GM12873 (cell line): ENCODE results near the gene ADAT1.

Experiments
- TF ChIP-seq, protein P1 (sequence below): IDR thresholded peaks from 2 replicates; pipeline ENCODE4 v1.5.1; 2012; ENCODE audit warnings: low read depth, mild to moderate bottlenecking, moderate library complexity, low read length, control low read depth; ENCODE audit not compliant: insufficient read depth; ENCODE audit errors: missing control alignments

ADAT1 gene

DNA sequence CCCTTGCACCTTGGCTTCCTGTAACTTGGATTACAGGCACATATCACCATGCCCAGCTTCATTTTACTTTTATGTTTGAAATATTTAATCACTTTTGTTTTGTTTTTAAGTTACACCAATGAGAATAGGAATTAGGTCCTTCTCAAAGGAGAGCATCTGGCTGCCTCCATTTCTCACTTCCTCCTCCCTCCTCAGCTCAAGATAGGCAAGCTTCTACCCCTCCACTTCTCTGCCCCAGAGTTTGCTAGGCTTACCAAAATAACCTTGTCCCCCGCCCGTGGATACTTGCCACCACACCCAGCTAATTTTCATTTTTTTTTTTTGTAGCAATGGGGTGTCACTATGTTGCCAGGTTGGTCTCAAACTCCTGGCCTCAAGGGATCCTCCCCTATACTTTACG lies 39.0 kb downstream of the ADAT1 start:
- TF ChIP-seq, protein P1, sequence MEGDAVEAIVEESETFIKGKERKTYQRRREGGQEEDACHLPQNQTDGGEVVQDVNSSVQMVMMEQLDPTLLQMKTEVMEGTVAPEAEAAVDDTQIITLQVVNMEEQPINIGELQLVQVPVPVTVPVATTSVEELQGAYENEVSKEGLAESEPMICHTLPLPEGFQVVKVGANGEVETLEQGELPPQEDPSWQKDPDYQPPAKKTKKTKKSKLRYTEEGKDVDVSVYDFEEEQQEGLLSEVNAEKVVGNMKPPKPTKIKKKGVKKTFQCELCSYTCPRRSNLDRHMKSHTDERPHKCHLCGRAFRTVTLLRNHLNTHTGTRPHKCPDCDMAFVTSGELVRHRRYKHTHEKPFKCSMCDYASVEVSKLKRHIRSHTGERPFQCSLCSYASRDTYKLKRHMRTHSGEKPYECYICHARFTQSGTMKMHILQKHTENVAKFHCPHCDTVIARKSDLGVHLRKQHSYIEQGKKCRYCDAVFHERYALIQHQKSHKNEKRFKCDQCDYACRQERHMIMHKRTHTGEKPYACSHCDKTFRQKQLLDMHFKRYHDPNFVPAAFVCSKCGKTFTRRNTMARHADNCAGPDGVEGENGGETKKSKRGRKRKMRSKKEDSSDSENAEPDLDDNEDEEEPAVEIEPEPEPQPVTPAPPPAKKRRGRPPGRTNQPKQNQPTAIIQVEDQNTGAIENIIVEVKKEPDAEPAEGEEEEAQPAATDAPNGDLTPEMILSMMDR: no peak

DNA sequence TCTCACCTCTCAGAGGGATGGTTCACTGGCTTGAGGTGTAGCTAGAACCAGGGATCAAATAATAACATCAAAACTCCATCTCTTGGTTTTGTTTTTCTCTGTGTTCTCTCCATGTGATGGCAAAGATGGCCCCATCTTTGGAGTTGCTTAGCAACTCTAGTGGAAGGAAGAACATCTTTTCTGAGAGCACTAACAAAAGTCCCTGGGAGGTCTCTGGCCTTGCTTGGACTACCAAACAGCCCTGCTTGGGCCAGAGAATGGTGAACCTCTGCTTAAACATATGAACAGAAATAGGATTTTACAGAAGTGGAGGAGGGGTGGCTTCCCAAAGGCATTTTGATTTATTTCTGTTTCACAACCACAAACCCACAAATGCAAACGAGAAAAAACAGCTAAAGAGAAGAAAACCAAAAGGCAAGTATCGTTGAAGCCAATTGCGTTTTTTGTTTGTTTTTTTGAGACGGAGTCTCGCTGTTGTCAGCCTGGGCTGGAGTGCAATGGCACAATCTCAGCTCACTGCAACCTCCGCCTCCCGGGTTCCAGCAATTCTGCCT lies 43.7 kb downstream of the ADAT1 start:
- TF ChIP-seq, protein P1: no peak

DNA sequence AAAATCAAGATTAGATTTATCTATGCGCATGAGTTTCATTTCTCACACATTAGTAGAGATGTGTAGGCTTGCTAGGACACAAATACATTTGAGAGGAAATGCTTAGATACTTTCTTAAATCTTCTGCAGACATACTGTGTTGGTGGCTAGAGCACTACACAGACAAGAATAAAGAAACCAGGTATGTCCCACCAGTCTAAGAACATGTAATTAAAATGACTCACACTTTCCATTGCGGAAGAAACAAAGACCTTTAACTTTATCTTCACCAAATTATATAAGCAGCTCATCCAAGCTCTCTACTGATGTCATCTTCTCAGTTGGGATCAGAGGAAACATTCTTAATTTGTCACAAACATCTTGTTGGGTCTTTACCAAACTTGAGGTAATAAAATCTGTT lies 44.4 kb downstream of the ADAT1 start:
- TF ChIP-seq, protein P1: no peak

DNA sequence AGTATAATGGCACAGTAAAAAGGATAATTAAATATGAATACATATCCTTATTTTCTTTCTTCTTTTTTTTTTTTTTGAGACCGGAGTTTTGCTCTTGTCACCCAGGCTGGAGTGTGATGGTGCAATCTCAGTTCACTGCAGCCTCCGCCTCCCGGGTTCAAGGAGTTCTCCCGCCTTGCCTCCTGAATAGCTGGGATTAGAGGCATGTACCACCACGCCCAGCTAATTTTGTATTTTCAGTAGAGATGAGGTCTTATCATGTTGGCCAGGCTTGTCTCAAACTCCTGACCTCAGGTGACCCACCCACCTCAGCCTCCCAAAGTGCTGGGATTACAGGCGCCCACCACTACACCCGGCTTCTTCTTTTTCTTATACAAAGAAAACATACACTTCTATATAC lies 44.9 kb downstream of the ADAT1 start:
- TF ChIP-seq, protein P1: no peak

DNA sequence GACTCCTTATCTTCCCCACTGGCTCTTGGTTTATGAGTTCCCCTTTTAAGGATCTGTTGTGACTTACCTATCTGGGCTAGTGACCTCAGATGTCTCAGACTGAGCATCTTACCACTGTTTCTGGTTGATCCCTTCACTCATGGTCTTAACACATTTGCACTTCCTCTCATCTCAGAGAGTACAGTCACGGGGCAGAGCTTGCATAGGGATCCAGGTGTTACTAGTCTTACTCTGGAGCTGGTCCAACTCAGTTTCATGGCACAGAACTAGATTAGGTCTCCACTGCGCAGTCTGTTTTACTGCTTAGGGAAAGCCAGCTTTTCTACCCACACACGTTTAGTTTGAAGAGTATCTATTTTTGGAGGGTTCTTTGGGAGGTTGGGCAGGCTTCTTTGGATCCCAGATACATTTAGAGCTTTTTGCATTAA lies 46.7 kb downstream of the ADAT1 start:
- TF ChIP-seq, protein P1: no peak

DNA sequence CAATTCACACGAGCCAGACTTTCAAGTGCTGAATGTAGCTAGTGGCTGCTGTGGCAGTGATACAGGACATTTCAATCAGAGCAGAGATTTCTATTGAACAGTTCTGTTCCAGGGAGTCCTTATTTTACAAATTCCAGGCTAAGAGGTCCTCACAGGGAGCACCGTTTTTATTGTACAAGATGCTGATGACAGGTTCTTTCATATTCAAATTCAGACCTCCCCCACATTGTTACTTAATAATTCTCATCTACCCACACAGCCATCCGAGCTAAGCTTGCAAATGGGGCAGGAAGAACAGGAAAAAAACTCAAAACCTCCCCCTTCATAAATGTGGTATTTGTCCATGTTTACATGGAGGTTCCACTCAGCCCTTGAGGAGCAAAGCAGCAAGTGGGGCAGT lies 47.1 kb downstream of the ADAT1 start:
- TF ChIP-seq, protein P1: no peak

DNA sequence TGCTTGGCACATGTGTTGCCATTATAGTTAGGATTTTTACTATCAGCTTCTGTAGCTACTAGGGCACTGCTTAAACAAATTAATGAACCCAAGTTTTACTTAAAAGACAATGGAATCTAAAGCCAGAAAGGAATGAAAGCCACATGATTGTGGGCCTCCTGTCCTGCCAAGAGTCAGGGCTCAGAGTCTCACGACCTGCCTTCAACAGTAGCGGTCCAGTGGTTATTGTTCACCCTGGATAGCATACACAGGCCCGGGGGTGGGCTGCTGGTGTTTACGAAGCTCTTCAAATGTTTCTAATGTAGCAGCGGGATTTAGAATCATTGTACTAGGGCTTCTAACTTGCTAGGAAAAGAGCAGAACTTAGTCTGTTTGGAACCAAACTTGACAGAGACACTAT lies 49.1 kb downstream of the ADAT1 start:
- TF ChIP-seq, protein P1: no peak
